SU-DHL-6 (cell line): ENCODE measurements around the gene MRGPRX2.

Source experiments
- H2AFZ ChIP-seq: fragments of 200-600 bp; sonication (generic); 2 replicates; pipeline ENCODE4 v1.6.1; 2014; ENCODE audit warnings: low read depth, mild to moderate bottlenecking, moderate library complexity, mixed read lengths, antibody characterized with exemption, low read length; ENCODE audit not compliant: severe bottlenecking
- H3F3A ChIP-seq: fragments of 200-600 bp; shearing (Covaris generic); 2 replicates; pipeline ENCODE4 v1.6.0; 2016; ENCODE audit warnings: antibody characterized with exemption, mild to moderate bottlenecking; ENCODE audit not compliant: insufficient read depth
- H3K27ac ChIP-seq: fragments of 200-600 bp; sonication (generic); 2 replicates; pipeline ENCODE4 v1.5.1; 2016; ENCODE audit warnings: low read depth, mild to moderate bottlenecking, low read length, moderate library complexity, mixed read lengths
- H3K27me3 ChIP-seq: fragments of 200-600 bp; sonication (generic), shearing (Covaris generic); 2 replicates; pipeline ENCODE4 v1.6.0; 2014; ENCODE audit warnings: mild to moderate bottlenecking, low read length
- H3K36me3 ChIP-seq: fragments of 200-600 bp; sonication (generic); 2 replicates; pipeline ENCODE4 v1.6.1; 2014; ENCODE audit warnings: mild to moderate bottlenecking, low read length, mixed read lengths
- H3K4me2 ChIP-seq: fragments of 300-600, 200-600 bp; shearing (Covaris generic), sonication (generic); 2 replicates; pipeline ENCODE4 v1.6.0; 2014; ENCODE audit warnings: low read length, low read depth, mild to moderate bottlenecking; ENCODE audit not compliant: poor library complexity, severe bottlenecking
- H3K4me3 ChIP-seq: fragments of 200-600 bp; sonication (generic); 2 replicates; pipeline ENCODE4 v1.5.1; 2014; ENCODE audit warnings: antibody characterized with exemption, low read length, mild to moderate bottlenecking, mixed read lengths; ENCODE audit not compliant: insufficient read depth, poor library complexity, severe bottlenecking
- H3K79me2 ChIP-seq: fragments of 200-600 bp; sonication (generic); 2 replicates; pipeline ENCODE4 v1.6.1; 2014; ENCODE audit warnings: mild to moderate bottlenecking, low read length, moderate library complexity; ENCODE audit not compliant: insufficient read depth
- H3K9ac ChIP-seq: fragments of 200-600 bp; sonication (generic); 2 replicates; pipeline ENCODE4 v1.7.0; 2014; ENCODE audit warnings: mild to moderate bottlenecking, low read length
- H3K9me2 ChIP-seq: fragments of 200-600 bp; sonication (generic); replicated peaks from 2 replicates; pipeline ENCODE4 v1.6.1; 2014; ENCODE audit warnings: low read length; ENCODE audit not compliant: insufficient read depth
- H3K9me3 ChIP-seq: fragments of 200-600 bp; sonication (generic); 2 replicates; pipeline ENCODE4 v1.6.1; 2014; ENCODE audit warnings: low read length, mixed read lengths; ENCODE audit not compliant: insufficient read depth
- H4K20me1 ChIP-seq: fragments of 200-600 bp; sonication (generic); 2 replicates; pipeline ENCODE4 v1.6.1; 2014; ENCODE audit warnings: low read depth, mild to moderate bottlenecking, antibody characterized with exemption, low read length, moderate library complexity, mixed read lengths
- EZH2phosphoT487 ChIP-seq: fragments of 200-600 bp; sonication (generic), shearing (Covaris generic); conservative IDR thresholded peaks from 2 replicates; pipeline ENCODE4 v1.6.1; 2018; ENCODE audit warnings: mild to moderate bottlenecking, antibody characterized with exemption, low read length, moderate library complexity, mixed read lengths
- TF ChIP-seq, protein P1 (sequence below): fragments of 200-600 bp; sonication (generic); IDR thresholded peaks from one replicate; pipeline ENCODE4 v1.5.1; 2017; ENCODE audit warnings: antibody characterized with exemption, mild to moderate bottlenecking, low read length, moderate library complexity; ENCODE audit not compliant: insufficient read depth, poor library complexity, severe bottlenecking

MRGPRX2 gene

DNA sequence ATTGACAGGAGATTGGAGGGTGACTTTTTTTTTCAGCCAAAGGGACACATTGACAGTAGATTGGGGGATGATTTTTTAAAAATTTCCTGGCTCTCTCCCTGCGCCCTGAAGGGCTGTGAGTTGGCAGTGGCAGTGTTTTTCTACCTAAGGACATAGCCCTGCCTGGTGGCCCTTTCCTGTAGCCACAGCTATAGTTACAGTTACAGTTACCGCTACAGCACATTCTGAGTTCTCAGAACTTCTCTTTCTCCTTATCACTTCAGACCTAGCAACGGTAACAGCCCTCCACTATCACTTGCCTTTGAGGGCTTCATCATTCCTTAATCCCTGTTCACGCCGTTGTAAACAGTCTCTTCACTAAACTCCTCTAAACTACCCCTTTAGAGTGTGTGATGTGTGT, 684 bp downstream of the MRGPRX2 start:
- no peaks in the 10 kb centered on the region for H4K20me1 ChIP-seq
- no peak overlapping the region for H2AFZ ChIP-seq
- no peaks in the 10 kb centered on the region for H3K9me2 ChIP-seq
- H3K79me2 ChIP-seq = no peaks in the 10 kb centered on the region
- no peaks in the 10 kb centered on the region for H3F3A ChIP-seq
- H3K4me2 ChIP-seq = no peak overlapping the region
- no peaks in the 10 kb centered on the region for H3K36me3 ChIP-seq
- no peaks in the 10 kb centered on the region for H3K27me3 ChIP-seq
- no peak for TF ChIP-seq EZH2phosphoT487
- TF ChIP-seq, protein P1, sequence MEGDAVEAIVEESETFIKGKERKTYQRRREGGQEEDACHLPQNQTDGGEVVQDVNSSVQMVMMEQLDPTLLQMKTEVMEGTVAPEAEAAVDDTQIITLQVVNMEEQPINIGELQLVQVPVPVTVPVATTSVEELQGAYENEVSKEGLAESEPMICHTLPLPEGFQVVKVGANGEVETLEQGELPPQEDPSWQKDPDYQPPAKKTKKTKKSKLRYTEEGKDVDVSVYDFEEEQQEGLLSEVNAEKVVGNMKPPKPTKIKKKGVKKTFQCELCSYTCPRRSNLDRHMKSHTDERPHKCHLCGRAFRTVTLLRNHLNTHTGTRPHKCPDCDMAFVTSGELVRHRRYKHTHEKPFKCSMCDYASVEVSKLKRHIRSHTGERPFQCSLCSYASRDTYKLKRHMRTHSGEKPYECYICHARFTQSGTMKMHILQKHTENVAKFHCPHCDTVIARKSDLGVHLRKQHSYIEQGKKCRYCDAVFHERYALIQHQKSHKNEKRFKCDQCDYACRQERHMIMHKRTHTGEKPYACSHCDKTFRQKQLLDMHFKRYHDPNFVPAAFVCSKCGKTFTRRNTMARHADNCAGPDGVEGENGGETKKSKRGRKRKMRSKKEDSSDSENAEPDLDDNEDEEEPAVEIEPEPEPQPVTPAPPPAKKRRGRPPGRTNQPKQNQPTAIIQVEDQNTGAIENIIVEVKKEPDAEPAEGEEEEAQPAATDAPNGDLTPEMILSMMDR = no peak
- no peaks in the 10 kb centered on the region for H3K9me3 ChIP-seq
- no peak overlapping the region for H3K9ac ChIP-seq
- no peak overlapping the region for H3K4me3 ChIP-seq
- no peak overlapping the region for H3K27ac ChIP-seq

DNA sequence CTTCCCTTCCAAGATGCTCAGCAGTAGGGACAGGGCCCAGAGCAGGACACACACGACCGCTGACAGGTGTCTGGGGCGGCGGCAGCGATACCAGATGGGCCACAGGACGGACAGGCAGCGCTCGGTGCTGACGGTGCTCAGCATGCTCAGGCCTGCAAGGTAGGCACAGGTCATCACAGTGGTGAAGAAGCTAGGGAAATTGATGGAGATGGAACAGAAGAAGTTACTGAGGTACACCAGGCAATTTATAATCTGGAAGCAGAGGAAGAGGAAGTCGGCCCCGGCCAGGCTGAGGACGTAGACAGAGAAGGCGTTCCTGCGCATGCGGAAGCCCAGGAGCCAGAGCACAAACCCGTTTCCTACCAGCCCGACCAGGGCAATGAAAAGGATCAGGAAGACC, 4.6 kb downstream of the MRGPRX2 start:
- H3K9me3 ChIP-seq = no peaks in the 10 kb centered on the region
- TF ChIP-seq EZH2phosphoT487 = no peak
- TF ChIP-seq, protein P1 = no peak
- no peaks in the 10 kb centered on the region for H3K79me2 ChIP-seq
- no peaks in the 10 kb centered on the region for H3K27me3 ChIP-seq
- no peak overlapping the region for H3K9ac ChIP-seq
- no peaks in the 10 kb centered on the region for H3K9me2 ChIP-seq
- no peak overlapping the region for H3K4me2 ChIP-seq
- H3K4me3 ChIP-seq = no peak overlapping the region
- H3F3A ChIP-seq = no peaks in the 10 kb centered on the region
- H2AFZ ChIP-seq = no peak overlapping the region
- H3K27ac ChIP-seq = no peak overlapping the region
- H4K20me1 ChIP-seq = no peaks in the 10 kb centered on the region
- no peaks in the 10 kb centered on the region for H3K36me3 ChIP-seq

DNA sequence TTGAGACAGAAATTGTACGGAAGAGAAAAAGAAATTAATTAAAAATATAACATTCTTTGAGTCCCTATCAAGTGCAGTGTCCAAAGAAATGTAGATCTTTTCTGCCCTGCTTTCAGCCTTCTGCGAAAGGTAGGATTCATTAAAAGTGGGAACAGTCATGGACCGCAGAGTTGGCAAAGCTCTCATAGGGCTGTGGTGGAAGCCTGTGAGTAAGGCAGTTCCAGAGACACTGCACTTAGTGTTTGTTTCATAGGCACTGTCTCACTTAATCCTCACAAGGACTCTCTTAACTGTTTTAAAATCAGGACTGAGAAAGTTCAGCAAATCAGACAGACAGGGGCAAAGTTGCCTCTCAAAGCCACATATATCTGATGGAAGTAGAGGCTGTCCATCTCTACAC, 5.5 kb downstream of the MRGPRX2 start:
- no peak overlapping the region for H3K9ac ChIP-seq
- H3K4me3 ChIP-seq = no peak overlapping the region
- TF ChIP-seq EZH2phosphoT487 = no peak
- TF ChIP-seq, protein P1 = no peak
- H3K27ac ChIP-seq = no peak overlapping the region
- no peaks in the 10 kb centered on the region for H3F3A ChIP-seq
- H3K9me3 ChIP-seq = peaks cover 4% of the 10 kb centered on the region; the same call in 1 of the 2 replicates
- H3K27me3 ChIP-seq = no peaks in the 10 kb centered on the region
- H2AFZ ChIP-seq = no peak overlapping the region
- no peaks in the 10 kb centered on the region for H3K36me3 ChIP-seq
- H3K79me2 ChIP-seq = no peaks in the 10 kb centered on the region
- no peaks in the 10 kb centered on the region for H3K9me2 ChIP-seq
- H4K20me1 ChIP-seq = no peaks in the 10 kb centered on the region
- no peak overlapping the region for H3K4me2 ChIP-seq
